ENCODE data around the gene ZNG1A.
"Not testable (repeated sequence)": the region's sequence is repeated elsewhere in the genome, so short reads cannot be mapped to it uniquely, and the experiment has no call there.

The ZNG1A gene

GRCh38 chr9:178970-179383 is at the start of gene ZNG1A:
ZNG1A (minus strand) TSS chr9:179056; CDS start chr9:178969, 87 bp downstream.
- DNase-seq (ENCODE audit: low read depth in 2 of 2) = peak; percentile 67 to 75

GRCh38 chr9:227860-228259 is 49.0 kb upstream of the ZNG1A start:
- DNase-seq (ENCODE audit: low read depth in 2 of 2) = no peak

- DNase-seq (ENCODE audit: low read depth in 2 of 2) = no peak
Observed at GRCh38 chr9:224582-225520, 46.0 kb upstream of the ZNG1A start.

- no peak for DNase-seq (ENCODE audit: low read depth in 2 of 2)
Observed at GRCh38 chr9:224026-224425, 45.2 kb upstream of the ZNG1A start.

- DNase-seq (ENCODE audit: low read depth in 2 of 2) = no peak
Observed at GRCh38 chr9:223152-223551, 44.3 kb upstream of the ZNG1A start.

- no peak for DNase-seq (ENCODE audit: low read depth in 2 of 2)
Observed at GRCh38 chr9:221989-222776, 43.3 kb upstream of the ZNG1A start.

- no peak for DNase-seq (ENCODE audit: low read depth in 2 of 2)
Observed at GRCh38 chr9:219670-220365, 41.0 kb upstream of the ZNG1A start.

- not testable (repeated sequence) for DNase-seq (ENCODE audit: low read depth in 2 of 2)
Observed at GRCh38 chr9:219036-219435, 40.2 kb upstream of the ZNG1A start.

- DNase-seq (ENCODE audit: low read depth in 2 of 2) = no peak
Observed at GRCh38 chr9:217950-218349, 39.1 kb upstream of the ZNG1A start.

- no peak for DNase-seq (ENCODE audit: low read depth in 2 of 2)
Observed at GRCh38 chr9:216866-217265, 38.0 kb upstream of the ZNG1A start.

GRCh38 chr9:215631-216155 is 36.8 kb upstream of the ZNG1A start:
- DNase-seq (ENCODE audit: low read depth in 2 of 2) = no peak

GRCh38 chr9:214648-215493 is 36.0 kb upstream of the ZNG1A start, which contains the start of gene DOCK8:
DOCK8 (plus strand) TSS chr9:214865; CDS start chr9:214977, 112 bp downstream.
- peak in 1 of 2 donors; percentile 56 for DNase-seq (ENCODE audit: low read depth in 2 of 2)

- DNase-seq (ENCODE audit: low read depth in 2 of 2) = no peak
Observed at GRCh38 chr9:214351-214647, 35.4 kb upstream of the ZNG1A start.

- DNase-seq (ENCODE audit: low read depth in 2 of 2) = not testable (repeated sequence)
Observed at GRCh38 chr9:213901-214300, 35.0 kb upstream of the ZNG1A start.

- no peak for DNase-seq (ENCODE audit: low read depth in 2 of 2)
Observed at GRCh38 chr9:212297-212696, 33.4 kb upstream of the ZNG1A start.

- no peak for DNase-seq (ENCODE audit: low read depth in 2 of 2)
Observed at GRCh38 chr9:211557-211956, 32.7 kb upstream of the ZNG1A start.

GRCh38 chr9:211036-211435 is 32.2 kb upstream of the ZNG1A start:
- no peak for DNase-seq (ENCODE audit: low read depth in 2 of 2)

- DNase-seq (ENCODE audit: low read depth in 2 of 2) = no peak
Observed at GRCh38 chr9:209143-209758, 30.4 kb upstream of the ZNG1A start.

GRCh38 chr9:206481-206880 is 27.6 kb upstream of the ZNG1A start:
- no peak for DNase-seq (ENCODE audit: low read depth in 2 of 2)

- DNase-seq (ENCODE audit: low read depth in 2 of 2) = not testable (repeated sequence)
Observed at GRCh38 chr9:199601-200000, 20.7 kb upstream of the ZNG1A start.

Measured in stimulated activated CD8-positive, alpha-beta memory T cell treated with anti-CD3 and anti-CD28 coated beads, Interleukin-7, amount 100 ng/mL, for 4 hours (primary cell).